MG63 (cell line): ENCODE results near the gene TMEM204. TPM values are rescaled to one million over a fixed set of nuclear protein-coding genes. Genes with fewer than 3 reads are reported as not detected.
A peak's percentile ranks its signal among the peaks of the same experiment; 100 is the strongest.

Experiments used
- DNase-seq: peaks from one replicate; pipeline ENCODE4 v3.0.0-alpha.2; 2020
- H3K27me3 ChIP-seq: fragments of 250-450 bp; sonication (Bioruptor Pico); 2 replicates; pipeline ENCODE4 v1.5.1; 2020; ENCODE audit warnings: mild to moderate bottlenecking, moderate library complexity
- H3K36me3 ChIP-seq: fragments of 250-450 bp; sonication (Bioruptor Pico); 2 replicates; pipeline ENCODE4 v1.5.1; 2020; ENCODE audit warnings: mild to moderate bottlenecking, moderate library complexity
- H3K4me3 ChIP-seq: fragments of 250-450 bp; sonication (Bioruptor Pico); 2 replicates; pipeline ENCODE4 v1.5.1; 2020; ENCODE audit warnings: mild to moderate bottlenecking, moderate library complexity
- H3K9me3 ChIP-seq: fragments of 250-450 bp; sonication (Bioruptor Pico); 2 replicates; pipeline ENCODE4 v1.5.1; 2020; ENCODE audit warnings: mild to moderate bottlenecking, moderate library complexity
- total RNA-seq: library from RNA; depleted of rRNA; stranded (reverse); fragments of >200 nt; shearing (Covaris generic); gene quantifications from 2 replicates; pipeline ENCODE4 v1.2.3, GENCODE V29; 2014; ENCODE audit warnings: low replicate concordance; rRNA removed

The TMEM204 gene
- total RNA-seq = 1.7 TPM in 1 of 2 replicates, not detected in the other

GRCh38 chr16:1533443-1533951 is at the start of gene TMEM204:
Gene TMEM204 (plus strand): TSS chr16:1533666. CDS start chr16:1534276, 610 bp downstream.
- peak; percentile 53 for DNase-seq
- Histone ChIP-seq H3K36me3 (no peaks in the 10 kb centered on the region), H3K4me3 (peak within 1 kb of the TSS; percentile 31), H3K27me3 (no peaks in the 10 kb centered on the region), H3K9me3 (no peaks in the 10 kb centered on the region)

GRCh38 chr16:1485847-1486496 is 47.5 kb upstream of the TMEM204 start:
- H3K36me3 ChIP-seq = no peaks in the 10 kb centered on the region
- DNase-seq = no peak
- 0 out of 2 replicates have a peak, but pooled peaks cover 6% of the 10 kb centered on the region for H3K27me3 ChIP-seq
- no peaks in the 10 kb centered on the region for H3K9me3 ChIP-seq
- H3K4me3 ChIP-seq = no peak overlapping the region

- DNase-seq = no peak
Measured at GRCh38 chr16:1486551-1487390, 46.7 kb upstream of the TMEM204 start.

GRCh38 chr16:1487395-1488053 is 45.9 kb upstream of the TMEM204 start:
- Histone ChIP-seq H3K9me3 (no peaks in the 10 kb centered on the region), H3K36me3 (no peaks in the 10 kb centered on the region), H3K4me3 (no peak overlapping the region), H3K27me3 (0 out of 2 replicates have a peak, but pooled peaks cover 3% of the 10 kb centered on the region)
- no peak for DNase-seq

More at GRCh38 chr16:1486551-1487390, 46.7 kb upstream of the TMEM204 start:
- Histone ChIP-seq H3K36me3 (no peaks in the 10 kb centered on the region), H3K4me3 (no peak overlapping the region), H3K27me3 (0 out of 2 replicates have a peak, but pooled peaks cover 4% of the 10 kb centered on the region), H3K9me3 (no peaks in the 10 kb centered on the region)

GRCh38 chr16:1488054-1488601 is 45.3 kb upstream of the TMEM204 start:
- DNase-seq = no peak
- Histone ChIP-seq H3K4me3 (no peak overlapping the region), H3K27me3 (0 out of 2 replicates have a peak, but pooled peaks cover 3% of the 10 kb centered on the region), H3K36me3 (no peaks in the 10 kb centered on the region), H3K9me3 (no peaks in the 10 kb centered on the region)

GRCh38 chr16:1488619-1489018 is 44.8 kb upstream of the TMEM204 start, which contains the start of gene PTX4:
Gene PTX4 (minus strand): TSS chr16:1488944. CDS start chr16:1488909, 35 bp downstream.
- DNase-seq = no peak
- H3K9me3 ChIP-seq = no peaks in the 10 kb centered on the region
- H3K4me3 ChIP-seq = no peak within 1 kb of the TSS

GRCh38 chr16:1489077-1489476 is 44.4 kb upstream of the TMEM204 start:
- no peak overlapping the region for H3K4me3 ChIP-seq
- 0 out of 2 replicates have a peak, but pooled peaks cover 3% of the 10 kb centered on the region for H3K27me3 ChIP-seq
- no peak for DNase-seq
- peaks cover 3% of the 10 kb centered on the region for H3K36me3 ChIP-seq
- H3K9me3 ChIP-seq = no peaks in the 10 kb centered on the region

More at GRCh38 chr16:1488619-1489018, 44.8 kb upstream of the TMEM204 start, which contains the start of gene PTX4:
- H3K36me3 ChIP-seq = no peaks in the 10 kb centered on the region; the same call in 1 of the 2 replicates
- H3K27me3 ChIP-seq = 0 out of 2 replicates have a peak, but pooled peaks cover 3% of the 10 kb centered on the region

- Histone ChIP-seq H3K36me3 (peaks cover 25% of the 10 kb centered on the region), H3K4me3 (no peak overlapping the region), H3K27me3 (no peaks in the 10 kb centered on the region), H3K9me3 (no peaks in the 10 kb centered on the region)
- no peak for DNase-seq
Measured at GRCh38 chr16:1491327-1491726, 42.1 kb upstream of the TMEM204 start.

GRCh38 chr16:1492082-1492922 is 41.2 kb upstream of the TMEM204 start:
- Histone ChIP-seq H3K9me3 (no peaks in the 10 kb centered on the region), H3K27me3 (no peaks in the 10 kb centered on the region), H3K4me3 (peak overlapping the region; percentile 99)

GRCh38 chr16:1492923-1493745 is 40.3 kb upstream of the TMEM204 start, which contains the start of gene TELO2:
Gene TELO2 (plus strand): TSS chr16:1493360. CDS start chr16:1494282, 922 bp downstream.
- Histone ChIP-seq H3K4me3 (peak within 1 kb of the TSS; percentile 99), H3K36me3 (peaks cover 40% of the 10 kb centered on the region), H3K9me3 (no peaks in the 10 kb centered on the region), H3K27me3 (no peaks in the 10 kb centered on the region)
- DNase-seq = peak; percentile 75

More at GRCh38 chr16:1492082-1492922, 41.2 kb upstream of the TMEM204 start:
- DNase-seq = no peak
- H3K36me3 ChIP-seq = peaks cover 33% of the 10 kb centered on the region

GRCh38 chr16:1493746-1494094 is 39.7 kb upstream of the TMEM204 start:
- DNase-seq = no peak
- Histone ChIP-seq H3K4me3 (peak overlapping the region; percentile 99), H3K27me3 (no peaks in the 10 kb centered on the region), H3K36me3 (peaks cover 46% of the 10 kb centered on the region), H3K9me3 (no peaks in the 10 kb centered on the region)

GRCh38 chr16:1494129-1494640 is 39.3 kb upstream of the TMEM204 start:
- Histone ChIP-seq H3K4me3 (peak overlapping the region; percentile 99), H3K9me3 (no peaks in the 10 kb centered on the region), H3K27me3 (no peaks in the 10 kb centered on the region), H3K36me3 (peaks cover 49% of the 10 kb centered on the region)
- peak; percentile 67 for DNase-seq

GRCh38 chr16:1494711-1495110 is 38.8 kb upstream of the TMEM204 start:
- peak overlapping the region; percentile 99 for H3K4me3 ChIP-seq
- no peak for DNase-seq
- H3K27me3 ChIP-seq = no peaks in the 10 kb centered on the region
- H3K9me3 ChIP-seq = no peaks in the 10 kb centered on the region
- peaks cover 51% of the 10 kb centered on the region for H3K36me3 ChIP-seq

GRCh38 chr16:1495211-1495888 is 38.1 kb upstream of the TMEM204 start:
- H3K27me3 ChIP-seq = no peaks in the 10 kb centered on the region
- H3K9me3 ChIP-seq = no peaks in the 10 kb centered on the region
- peaks cover 57% of the 10 kb centered on the region for H3K36me3 ChIP-seq
- H3K4me3 ChIP-seq = no peak overlapping the region
- DNase-seq = no peak
